ENCODE results near the gene BASP1. TPM values are rescaled to one million over a fixed set of nuclear protein-coding genes. Genes with fewer than 3 reads are reported as not detected.

The BASP1 gene
- total RNA-seq, 1 experiment from 2014 or later = 0.34 TPM

DNA sequence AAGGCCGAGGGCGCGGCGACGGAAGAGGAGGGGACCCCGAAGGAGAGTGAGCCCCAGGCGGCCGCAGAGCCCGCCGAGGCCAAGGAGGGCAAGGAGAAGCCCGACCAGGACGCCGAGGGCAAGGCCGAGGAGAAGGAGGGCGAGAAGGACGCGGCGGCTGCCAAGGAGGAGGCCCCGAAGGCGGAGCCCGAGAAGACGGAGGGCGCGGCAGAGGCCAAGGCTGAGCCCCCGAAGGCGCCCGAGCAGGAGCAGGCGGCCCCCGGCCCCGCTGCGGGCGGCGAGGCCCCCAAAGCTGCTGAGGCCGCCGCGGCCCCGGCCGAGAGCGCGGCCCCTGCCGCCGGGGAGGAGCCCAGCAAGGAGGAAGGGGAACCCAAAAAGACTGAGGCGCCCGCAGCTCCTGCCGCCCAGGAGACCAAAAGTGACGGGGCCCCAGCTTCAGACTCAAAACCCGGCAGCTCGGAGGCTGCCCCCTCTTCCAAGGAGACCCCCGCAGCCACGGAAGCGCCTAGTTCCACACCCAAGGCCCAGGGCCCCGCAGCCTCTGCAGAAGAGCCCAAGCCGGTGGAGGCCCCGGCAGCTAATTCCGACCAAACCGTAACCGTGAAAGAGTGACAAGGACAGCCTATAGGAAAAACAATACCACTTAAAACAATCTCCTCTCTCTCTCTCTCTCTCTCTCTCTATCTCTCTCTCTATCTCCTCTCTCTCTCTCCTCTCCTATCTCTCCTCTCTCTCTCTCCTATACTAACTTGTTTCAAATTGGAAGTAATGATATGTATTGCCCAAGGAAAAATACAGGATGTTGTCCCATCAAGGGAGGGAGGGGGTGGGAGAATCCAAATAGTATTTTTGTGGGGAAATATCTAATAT lies 58.1 kb downstream of the BASP1 start:
- H3K27me3 ChIP-seq (ENCODE audit: insufficient read depth, low read length) = no peaks in the 10 kb centered on the region
- H3K4me2 ChIP-seq (ENCODE audit: low read length) = no peak overlapping the region
- no peaks in the 10 kb centered on the region for H3K79me2 ChIP-seq (ENCODE audit: insufficient read depth, low read length)
- H3K36me3 ChIP-seq (ENCODE audit: control insufficient read depth in 1 of 2, insufficient read depth in 2 of 2, low read length in 2 of 2) = no peaks in the 10 kb centered on the region
- ChIA-PET POLR2A (no interaction called here), CTCF (no interaction called here), RAD21 (ENCODE audit: low non-redundant PET in 1 of 2, low total read pairs in 2 of 2, uncharacterized antibody in 2 of 2, unreplicated experiment in 2 of 2) (no interaction called here)
- no TSS peak for BruUV-seq (replicated peaks)
- H2AFZ ChIP-seq (ENCODE audit: low read depth, low read length, poor library complexity, severe bottlenecking) = no peak overlapping the region
- DNase-seq (ENCODE audit: low read depth, low spot score) = no peak
- no peak overlapping the region for H3K27ac ChIP-seq (ENCODE audit: low read depth, low read length)
- TF ChIP-seq, protein P1, sequence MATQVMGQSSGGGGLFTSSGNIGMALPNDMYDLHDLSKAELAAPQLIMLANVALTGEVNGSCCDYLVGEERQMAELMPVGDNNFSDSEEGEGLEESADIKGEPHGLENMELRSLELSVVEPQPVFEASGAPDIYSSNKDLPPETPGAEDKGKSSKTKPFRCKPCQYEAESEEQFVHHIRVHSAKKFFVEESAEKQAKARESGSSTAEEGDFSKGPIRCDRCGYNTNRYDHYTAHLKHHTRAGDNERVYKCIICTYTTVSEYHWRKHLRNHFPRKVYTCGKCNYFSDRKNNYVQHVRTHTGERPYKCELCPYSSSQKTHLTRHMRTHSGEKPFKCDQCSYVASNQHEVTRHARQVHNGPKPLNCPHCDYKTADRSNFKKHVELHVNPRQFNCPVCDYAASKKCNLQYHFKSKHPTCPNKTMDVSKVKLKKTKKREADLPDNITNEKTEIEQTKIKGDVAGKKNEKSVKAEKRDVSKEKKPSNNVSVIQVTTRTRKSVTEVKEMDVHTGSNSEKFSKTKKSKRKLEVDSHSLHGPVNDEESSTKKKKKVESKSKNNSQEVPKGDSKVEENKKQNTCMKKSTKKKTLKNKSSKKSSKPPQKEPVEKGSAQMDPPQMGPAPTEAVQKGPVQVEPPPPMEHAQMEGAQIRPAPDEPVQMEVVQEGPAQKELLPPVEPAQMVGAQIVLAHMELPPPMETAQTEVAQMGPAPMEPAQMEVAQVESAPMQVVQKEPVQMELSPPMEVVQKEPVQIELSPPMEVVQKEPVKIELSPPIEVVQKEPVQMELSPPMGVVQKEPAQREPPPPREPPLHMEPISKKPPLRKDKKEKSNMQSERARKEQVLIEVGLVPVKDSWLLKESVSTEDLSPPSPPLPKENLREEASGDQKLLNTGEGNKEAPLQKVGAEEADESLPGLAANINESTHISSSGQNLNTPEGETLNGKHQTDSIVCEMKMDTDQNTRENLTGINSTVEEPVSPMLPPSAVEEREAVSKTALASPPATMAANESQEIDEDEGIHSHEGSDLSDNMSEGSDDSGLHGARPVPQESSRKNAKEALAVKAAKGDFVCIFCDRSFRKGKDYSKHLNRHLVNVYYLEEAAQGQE (IDR thresholded peaks at IDR 0.05; ENCODE audit: low read depth) = no peak
- TF ChIP-seq, protein P2, sequence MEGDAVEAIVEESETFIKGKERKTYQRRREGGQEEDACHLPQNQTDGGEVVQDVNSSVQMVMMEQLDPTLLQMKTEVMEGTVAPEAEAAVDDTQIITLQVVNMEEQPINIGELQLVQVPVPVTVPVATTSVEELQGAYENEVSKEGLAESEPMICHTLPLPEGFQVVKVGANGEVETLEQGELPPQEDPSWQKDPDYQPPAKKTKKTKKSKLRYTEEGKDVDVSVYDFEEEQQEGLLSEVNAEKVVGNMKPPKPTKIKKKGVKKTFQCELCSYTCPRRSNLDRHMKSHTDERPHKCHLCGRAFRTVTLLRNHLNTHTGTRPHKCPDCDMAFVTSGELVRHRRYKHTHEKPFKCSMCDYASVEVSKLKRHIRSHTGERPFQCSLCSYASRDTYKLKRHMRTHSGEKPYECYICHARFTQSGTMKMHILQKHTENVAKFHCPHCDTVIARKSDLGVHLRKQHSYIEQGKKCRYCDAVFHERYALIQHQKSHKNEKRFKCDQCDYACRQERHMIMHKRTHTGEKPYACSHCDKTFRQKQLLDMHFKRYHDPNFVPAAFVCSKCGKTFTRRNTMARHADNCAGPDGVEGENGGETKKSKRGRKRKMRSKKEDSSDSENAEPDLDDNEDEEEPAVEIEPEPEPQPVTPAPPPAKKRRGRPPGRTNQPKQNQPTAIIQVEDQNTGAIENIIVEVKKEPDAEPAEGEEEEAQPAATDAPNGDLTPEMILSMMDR (IDR thresholded peaks at IDR 0.05 in 2 of 3, conservative IDR thresholded peaks at IDR 0.05 in 1 of 3; ENCODE audit: borderline replicate concordance in 1 of 3, insufficient read depth in 1 of 3, low read depth in 2 of 3, low read length in 2 of 3) = no peak
- TF ChIP-seq CEBPB (IDR thresholded peaks at IDR 0.05; ENCODE audit: low read depth) = no peak
- TF ChIP-seq EGR1 (IDR thresholded peaks at IDR 0.05; ENCODE audit: low read depth) = no peak
- no peak for TF ChIP-seq CBX3 (IDR thresholded peaks at IDR 0.05; ENCODE audit: low read depth)
- TF ChIP-seq POLR2A (IDR thresholded peaks at IDR 0.05; ENCODE audit: borderline replicate concordance, extremely low read depth, insufficient read depth, insufficient read length) = no peak
- no peak for TF ChIP-seq TCF7L2 (IDR thresholded peaks at IDR 0.05; ENCODE audit: borderline replicate concordance, extremely low read depth, insufficient read depth, insufficient read length)
- TF ChIP-seq SIN3A (IDR thresholded peaks at IDR 0.05; ENCODE audit: low read depth) = no peak
- H3K4me3 ChIP-seq (replicated peaks in 1 of 2; ENCODE audit: low read depth in 1 of 2, low read length in 2 of 2) = no peak overlapping the region
- no peak for ATAC-seq
- H3K4me1 ChIP-seq (ENCODE audit: control insufficient read depth in 1 of 2, insufficient read depth in 2 of 2, low read length in 2 of 2) = no peaks in the 10 kb centered on the region
- H3K9ac ChIP-seq (ENCODE audit: low read length) = no peak overlapping the region
- intact Hi-C loops (cut with micrococcal nuclease) = no loop called here
- H3K9me2 ChIP-seq (ENCODE audit: insufficient read depth) = no peaks in the 10 kb centered on the region
- H4K20me1 ChIP-seq (ENCODE audit: insufficient read depth) = no peaks in the 10 kb centered on the region
- H3K9me3 ChIP-seq (ENCODE audit: control insufficient read depth in 1 of 2, insufficient read depth in 1 of 2, low read depth in 1 of 2, low read length in 2 of 2) = no peaks in the 10 kb centered on the region
